GM12891 (cell line): ENCODE results near the gene RSBN1.

ENCODE experiments used
- POLR2A ChIP-seq: IDR thresholded peaks from 2 replicates; pipeline ENCODE4 v1.6.1; 2011; ENCODE audit warnings: low read depth, low read length, control low read depth
- POLR2AphosphoS5 ChIP-seq: IDR thresholded peaks from 2 replicates; pipeline ENCODE4 v1.6.1; 2011; ENCODE audit warnings: low read depth, low read length, control low read depth
- POU2F2 ChIP-seq: IDR thresholded peaks from 2 replicates; pipeline ENCODE4 v1.6.1; 2011; ENCODE audit warnings: low read depth, mild to moderate bottlenecking, control low read depth, low read length, moderate library complexity
- SPI1 ChIP-seq: IDR thresholded peaks from 2 replicates; pipeline ENCODE4 v1.6.1; 2011; ENCODE audit warnings: low read depth, low read length, control low read depth
- TAF1 ChIP-seq: IDR thresholded peaks from 2 replicates; pipeline ENCODE4 v1.6.1; 2011; ENCODE audit warnings: low read depth, low read length, control low read depth

- TF ChIP-seq POLR2A: no peak
- TF ChIP-seq SPI1: no peak
- TF ChIP-seq POLR2AphosphoS5: no peak
- no peak for TF ChIP-seq POU2F2
- TF ChIP-seq TAF1: no peak
Observed at GRCh38 chr1:113765306-113766230, 46.7 kb downstream of the RSBN1 start.
